ENCODE measurements around the gene GUK1. TPM values are rescaled to one million over a fixed set of nuclear protein-coding genes. Genes with fewer than 3 reads are reported as not detected.

The GUK1 gene
- total RNA-seq, 1 donor from 2014 or later, result 101 TPM

DNA sequence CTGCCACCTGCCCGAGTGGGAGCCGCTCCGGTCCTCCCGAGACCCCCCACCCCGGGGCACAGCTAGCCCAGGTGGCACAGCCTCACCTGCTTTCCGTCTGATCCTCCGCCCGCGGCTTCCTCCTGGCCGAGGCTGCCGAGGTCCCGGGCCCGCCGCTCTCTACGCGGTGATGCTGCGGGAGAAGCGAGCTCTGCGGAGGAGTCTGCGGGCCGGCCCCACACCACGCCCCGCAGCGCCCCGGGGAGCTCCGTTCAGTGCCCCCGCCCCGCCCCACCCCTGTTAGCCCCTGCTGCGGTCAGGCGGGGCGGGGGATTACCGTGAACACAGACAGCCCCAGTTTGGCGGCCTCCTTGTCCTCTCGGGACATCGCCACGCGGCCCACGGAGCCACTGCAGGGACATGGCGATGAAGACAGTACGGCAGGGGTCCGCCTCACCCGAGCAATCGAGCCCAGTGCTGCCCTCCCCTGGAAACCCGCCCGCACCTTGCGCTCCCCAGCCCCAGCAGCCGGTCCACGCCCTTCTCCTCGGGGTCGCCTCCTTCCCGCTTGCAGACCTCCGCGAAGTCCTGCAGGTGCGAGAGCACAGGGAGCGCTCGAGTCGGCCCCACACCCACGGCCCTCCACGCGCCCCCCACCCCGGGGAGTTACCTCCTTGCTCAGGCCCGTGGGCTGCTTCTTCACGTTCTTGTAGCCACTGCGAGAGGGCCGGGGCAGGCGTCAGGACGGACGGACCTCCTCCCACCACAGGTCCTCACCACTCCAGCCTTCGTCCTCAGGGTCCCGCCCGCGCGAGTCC lies 37.9 kb upstream of the GUK1 start:
- H3K4me3 Mint-ChIP-seq (ENCODE audit: low read depth), result peak overlapping the region; percentile 91
- peak overlapping the region; percentile 13 for H3K27ac Mint-ChIP-seq
- H3K4me1 Mint-ChIP-seq (ENCODE audit: low read depth), result peaks cover 4% of the 10 kb centered on the region
- peaks cover 12% of the 10 kb centered on the region for H3K36me3 Mint-ChIP-seq (ENCODE audit: insufficient read depth)
- H3K27me3 Mint-ChIP-seq, result no peaks in the 10 kb centered on the region
- DNase-seq (ENCODE audit: low spot score, unreplicated experiment), result peak; percentile 46
- peak; percentile 46 for TF ChIP-seq CTCF (IDR thresholded peaks at IDR 0.05; ENCODE audit: unreplicated experiment)
- H3K9me3 Mint-ChIP-seq (ENCODE audit: low read depth), result no peaks in the 10 kb centered on the region

DNA sequence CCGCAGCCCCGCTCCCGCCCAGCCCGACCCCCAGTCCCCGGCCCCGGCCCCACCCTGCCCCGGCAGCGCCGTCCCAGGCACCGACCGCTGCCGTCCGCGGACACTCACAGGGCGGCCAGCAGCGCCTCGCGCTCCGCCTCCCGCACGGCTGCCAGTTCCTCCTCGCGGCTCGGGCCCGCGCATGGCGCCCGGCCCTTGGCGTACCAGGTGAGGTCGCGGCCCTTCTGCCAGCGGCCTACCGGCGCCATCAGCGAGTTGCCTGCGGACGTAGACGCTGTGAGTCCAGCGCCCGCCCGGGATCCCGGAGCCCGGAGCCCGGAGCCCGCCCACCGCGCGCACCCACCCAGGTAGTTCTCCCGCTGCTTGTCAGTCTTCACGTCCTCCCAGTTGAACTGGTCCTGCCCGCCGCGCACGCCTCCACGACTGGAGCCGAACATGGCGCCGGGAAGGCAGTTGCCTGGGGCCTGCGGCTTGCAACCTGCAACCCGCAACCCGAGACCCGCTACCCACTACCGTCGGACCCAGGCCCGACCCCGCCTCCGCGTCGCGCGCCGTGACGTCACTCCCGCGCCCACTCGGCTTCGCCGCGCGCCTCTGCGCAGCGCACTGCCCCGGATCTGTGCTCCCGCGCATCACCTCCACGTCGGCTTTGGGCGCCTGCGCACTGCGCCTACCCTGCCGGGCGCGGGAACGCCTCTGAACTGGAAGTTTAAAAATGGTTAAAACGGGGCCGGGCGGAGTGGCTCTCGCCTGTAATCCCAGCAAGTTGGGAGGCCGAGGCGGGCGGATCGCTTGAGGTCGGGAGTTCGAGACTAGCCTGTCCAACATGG lies 37.1 kb upstream of the GUK1 start, which contains the start of gene C1orf35:
Gene C1orf35 (minus strand): TSS at position 535 of the 830 bp plus-strand sequence. CDS start 98 bp downstream, at position 437.
- peak; percentile 93 for DNase-seq (ENCODE audit: low spot score, unreplicated experiment)
- Mint-ChIP-seq H3K9me3 (ENCODE audit: low read depth) (no peaks in the 10 kb centered on the region), H3K27ac (peak within 1 kb of the TSS; percentile 96), H3K27me3 (no peaks in the 10 kb centered on the region), H3K36me3 (ENCODE audit: insufficient read depth) (peaks cover 11% of the 10 kb centered on the region), H3K4me3 (ENCODE audit: low read depth) (peak within 1 kb of the TSS; percentile 91), H3K4me1 (ENCODE audit: low read depth) (peaks cover 4% of the 10 kb centered on the region)
- TF ChIP-seq CTCF (IDR thresholded peaks at IDR 0.05; ENCODE audit: unreplicated experiment), result no peak

- H3K36me3 Mint-ChIP-seq (ENCODE audit: insufficient read depth), result peaks cover 4% of the 10 kb centered on the region
Observed at GRCh38 chr1:228104526-228105269, 35.4 kb upstream of the GUK1 start.

DNA sequence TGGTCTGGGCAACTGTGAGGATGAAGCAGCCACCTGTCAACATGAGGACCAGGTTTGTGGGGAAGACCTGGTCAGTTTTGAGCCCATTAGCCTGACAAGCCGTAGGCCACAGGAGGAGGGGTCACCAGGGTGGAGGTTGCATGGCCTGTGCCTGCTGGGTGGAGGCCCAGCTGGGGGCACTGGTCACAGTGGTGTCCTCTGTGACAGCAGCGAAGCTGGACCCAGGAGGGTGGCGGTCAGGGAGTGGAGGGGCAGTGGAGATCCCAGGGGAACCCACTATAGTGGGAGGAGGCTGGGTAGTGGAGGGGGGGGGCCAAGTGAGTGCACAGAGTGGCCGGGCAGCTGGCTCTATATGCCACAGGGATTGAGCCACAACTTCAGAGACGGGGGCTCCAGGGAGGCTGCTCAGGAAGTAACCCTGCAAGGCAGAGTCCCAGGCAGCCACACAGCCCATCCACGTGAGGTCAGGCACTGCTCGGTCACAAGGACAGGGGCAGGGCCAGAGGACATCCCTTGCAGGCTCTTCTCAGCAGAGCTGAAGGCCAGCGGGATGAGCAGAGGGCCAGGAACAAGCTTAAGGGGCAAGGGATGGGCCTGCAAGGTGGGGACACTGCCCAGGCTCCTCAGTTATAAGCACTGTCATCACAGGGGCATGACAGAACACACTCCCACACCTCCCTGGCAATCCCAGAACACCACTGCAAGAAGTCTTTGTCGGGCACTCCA lies 34.6 kb upstream of the GUK1 start:
- Mint-ChIP-seq H3K4me1 (ENCODE audit: low read depth) (peaks cover 16% of the 10 kb centered on the region), H3K36me3 (ENCODE audit: insufficient read depth) (peaks cover 4% of the 10 kb centered on the region), H3K27me3 (no peaks in the 10 kb centered on the region), H3K9me3 (ENCODE audit: low read depth) (no peaks in the 10 kb centered on the region), H3K27ac (peak overlapping the region; percentile 33), H3K4me3 (ENCODE audit: low read depth) (no peak overlapping the region)
- TF ChIP-seq CTCF (IDR thresholded peaks at IDR 0.05; ENCODE audit: unreplicated experiment), result no peak
- DNase-seq (ENCODE audit: low spot score, unreplicated experiment), result no peak

More at GRCh38 chr1:228104526-228105269, 35.4 kb upstream of the GUK1 start:
- DNase-seq (ENCODE audit: low spot score, unreplicated experiment), result no peak
- TF ChIP-seq CTCF (IDR thresholded peaks at IDR 0.05; ENCODE audit: unreplicated experiment), result no peak
- Mint-ChIP-seq H3K27ac (peak overlapping the region; percentile 33), H3K27me3 (no peaks in the 10 kb centered on the region), H3K4me3 (ENCODE audit: low read depth) (peak overlapping the region; percentile 91), H3K4me1 (ENCODE audit: low read depth) (peaks cover 14% of the 10 kb centered on the region), H3K9me3 (ENCODE audit: low read depth) (no peaks in the 10 kb centered on the region)

All from progenitor cell of endocrine pancreas (in vitro differentiated cells).